GM03348 (cell line): ENCODE data around the gene PHTF2.

Experiments used
- DNase-seq: peaks from one replicate; pipeline ENCODE4 v3.0.0; 2012; ENCODE audit warnings: low spot score

The PHTF2 gene

GRCh38 chr7:77931841-77932240 is 133.3 kb downstream of the PHTF2 start:
- no peak for DNase-seq

GRCh38 chr7:77933394-77933793 is 134.8 kb downstream of the PHTF2 start:
- peak; percentile 41 for DNase-seq

- peak; percentile 46 for DNase-seq
Measured at GRCh38 chr7:77935652-77936348, 137.2 kb downstream of the PHTF2 start.

- DNase-seq, result peak; percentile 56
Measured at GRCh38 chr7:77940647-77941046, 142.1 kb downstream of the PHTF2 start.

- DNase-seq, result no peak
Measured at GRCh38 chr7:77942431-77942830, 143.9 kb downstream of the PHTF2 start.

GRCh38 chr7:77944183-77945182 is 145.9 kb downstream of the PHTF2 start:
- DNase-seq, result no peak

- DNase-seq, result no peak
Measured at GRCh38 chr7:77950548-77950947, 152.0 kb downstream of the PHTF2 start.

- peak; percentile 9 for DNase-seq
Measured at GRCh38 chr7:77954773-77955555, 156.4 kb downstream of the PHTF2 start.

GRCh38 chr7:77958436-77958835 is 159.9 kb downstream of the PHTF2 start:
- no peak for DNase-seq

- DNase-seq, result no peak
Measured at GRCh38 chr7:77959080-77959479, 160.5 kb downstream of the PHTF2 start.

- no peak for DNase-seq
Measured at GRCh38 chr7:77960336-77960735, 161.8 kb downstream of the PHTF2 start.

- DNase-seq, result no peak
Measured at GRCh38 chr7:77967429-77967828, 168.9 kb downstream of the PHTF2 start.

GRCh38 chr7:77971726-77972125 is 173.2 kb downstream of the PHTF2 start:
- no peak for DNase-seq

- no peak for DNase-seq
Measured at GRCh38 chr7:77975672-77976480, 177.3 kb downstream of the PHTF2 start.

- no peak for DNase-seq
Measured at GRCh38 chr7:77979219-77979618, 180.6 kb downstream of the PHTF2 start.

- no peak for DNase-seq
Measured at GRCh38 chr7:77980087-77980713, 181.6 kb downstream of the PHTF2 start.

- no peak for DNase-seq
Measured at GRCh38 chr7:77982926-77983550, 184.5 kb downstream of the PHTF2 start.

GRCh38 chr7:77983973-77984372 is 185.4 kb downstream of the PHTF2 start:
- DNase-seq, result no peak

GRCh38 chr7:77985232-77985973 is 186.8 kb downstream of the PHTF2 start:
- no peak for DNase-seq

GRCh38 chr7:77985974-77986339 is 187.4 kb downstream of the PHTF2 start:
- DNase-seq, result no peak
